Activated T-cell treated with anti-CD3 and anti-CD28 coated beads, Interleukin-2, amount 50 U/mL, for 4 hours (primary cell): ENCODE data around the gene HABP4. TPM values are rescaled to one million over a fixed set of nuclear protein-coding genes. Genes with fewer than 3 reads are reported as not detected.
"Not testable (repeated sequence)": the region's sequence is repeated elsewhere in the genome, so short reads cannot be mapped to it uniquely, and the experiment has no call there.

Source experiments
- ATAC-seq, 2 donors: fragments of 200-7000 bp; cut with Tn5 transposase; one replicate each; pipeline ENCODE4 v1.10.0; 2021
- DNase-seq: peaks from one replicate; pipeline ENCODE4 v3.0.0-alpha.2; 2020
- H3K27me3 Mint-ChIP-seq: one replicate; pipeline ENCODE4 v1.8.0; 2021; ENCODE audit warnings: low read depth, mixed read lengths
- H3K36me3 Mint-ChIP-seq: one replicate; pipeline ENCODE4 v1.8.0; 2022; ENCODE audit warnings: mixed read lengths; ENCODE audit not compliant: insufficient read depth
- H3K4me1 Mint-ChIP-seq: one replicate; pipeline ENCODE4 v1.8.0; 2021; ENCODE audit warnings: low read depth, mixed read lengths
- H3K4me3 Mint-ChIP-seq: one replicate; pipeline ENCODE4 v1.8.0; 2021; ENCODE audit warnings: mild to moderate bottlenecking, moderate library complexity, mixed read lengths
- H3K9me3 Mint-ChIP-seq: one replicate; pipeline ENCODE4 v1.8.0; 2021; ENCODE audit warnings: mixed read lengths
- total RNA-seq, 3 donors: library from RNA; stranded (reverse); gene quantifications; one replicate each; pipeline ENCODE4 v1.2.1, GENCODE V29; 2021

HABP4 gene
- total RNA-seq, 3 donors from 2014 or later = 8.8 to 15.2 (median 10.3) TPM

DNA sequence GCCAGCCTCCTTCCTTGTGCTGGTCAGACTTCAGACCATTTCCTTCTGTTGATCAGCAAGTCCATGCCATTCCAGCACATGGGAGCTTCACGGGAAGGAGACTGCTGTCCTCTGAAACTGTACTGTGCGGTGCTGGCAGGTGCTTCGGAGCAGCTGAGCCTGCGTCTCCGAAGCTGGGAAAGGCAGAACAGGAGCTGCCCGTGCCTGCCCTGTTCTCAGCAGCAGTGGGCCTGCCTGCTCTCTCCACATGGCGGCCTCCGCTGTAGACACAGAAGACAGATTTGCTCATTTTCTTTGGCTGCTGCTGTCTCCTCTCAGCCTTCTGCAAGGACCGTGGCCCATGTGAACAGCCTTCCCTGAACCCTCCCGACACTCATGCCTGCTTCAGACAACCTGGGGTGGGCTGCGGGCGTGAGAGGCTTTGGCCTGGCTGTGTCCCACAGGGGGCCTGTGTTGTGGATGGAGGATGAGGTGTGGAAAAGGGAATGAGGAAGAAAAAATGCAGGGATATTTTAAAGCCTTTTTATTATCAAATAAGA lies 43.1 kb downstream of the HABP4 start:
- Mint-ChIP-seq H3K4me1 (peaks cover 10% of the 10 kb centered on the region), H3K27me3 (no peaks in the 10 kb centered on the region), H3K9me3 (no peaks in the 10 kb centered on the region), H3K4me3 (no peak overlapping the region), H3K36me3 (peaks cover 28% of the 10 kb centered on the region)
- DNase-seq = no peak
- no peak for ATAC-seq

DNA sequence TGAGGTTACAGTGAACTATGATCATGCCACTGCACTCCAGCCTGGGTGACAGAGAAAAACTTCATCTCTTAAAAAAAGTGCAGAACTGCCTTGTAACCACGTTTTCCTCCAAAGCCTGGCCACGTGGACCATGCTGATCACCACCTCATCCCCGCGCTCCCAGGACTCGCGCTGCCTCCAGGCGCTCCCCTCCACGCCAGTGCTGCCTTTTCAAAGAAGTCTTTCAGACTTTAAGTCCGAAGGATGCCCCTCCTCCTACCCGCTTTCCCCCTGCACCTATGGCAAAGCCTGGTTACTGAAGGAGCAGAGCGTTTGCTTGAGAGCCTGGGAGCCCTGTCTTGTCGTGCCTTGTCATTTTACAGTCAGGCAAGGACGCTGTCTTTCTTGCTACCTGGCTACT lies 43.8 kb downstream of the HABP4 start:
- H3K27me3 Mint-ChIP-seq = no peaks in the 10 kb centered on the region
- DNase-seq (no peak), ATAC-seq (no peak)
- peaks cover 10% of the 10 kb centered on the region for H3K4me1 Mint-ChIP-seq
- no peaks in the 10 kb centered on the region for H3K9me3 Mint-ChIP-seq
- peaks cover 21% of the 10 kb centered on the region for H3K36me3 Mint-ChIP-seq
- no peak overlapping the region for H3K4me3 Mint-ChIP-seq

DNA sequence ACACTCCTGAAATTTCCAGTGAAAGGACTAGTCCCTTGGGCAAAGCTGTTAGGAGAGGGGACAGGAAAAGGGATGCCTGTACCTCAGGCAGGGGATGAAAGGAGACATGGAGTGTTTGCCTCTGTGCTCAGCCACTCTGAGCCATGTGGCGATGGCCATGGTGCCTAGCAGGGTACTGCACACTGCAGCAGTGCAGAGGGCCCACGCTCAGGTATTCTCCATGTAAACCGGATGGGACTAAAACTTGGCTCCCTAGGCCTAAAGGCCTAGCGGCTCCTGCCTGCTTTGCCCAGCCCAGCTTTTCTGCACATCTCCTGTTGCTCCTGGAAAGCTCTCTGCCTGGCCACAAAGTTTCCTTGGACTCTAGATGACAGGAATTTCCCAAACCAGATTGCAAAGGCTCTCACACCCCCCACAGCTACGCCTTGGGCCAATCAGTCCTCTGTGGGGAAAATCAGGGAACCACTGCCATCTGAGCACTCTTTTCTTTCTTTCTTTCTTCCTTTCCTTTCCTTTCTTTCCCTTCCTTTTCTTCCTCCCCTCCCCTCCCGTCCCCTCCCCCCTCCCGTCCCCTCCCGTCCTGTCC lies 44.3 kb downstream of the HABP4 start:
- H3K9me3 Mint-ChIP-seq = no peaks in the 10 kb centered on the region
- no peaks in the 10 kb centered on the region for H3K27me3 Mint-ChIP-seq
- H3K4me3 Mint-ChIP-seq = no peak overlapping the region
- ATAC-seq (no peak), DNase-seq (no peak)
- peaks cover 10% of the 10 kb centered on the region for H3K4me1 Mint-ChIP-seq
- peaks cover 17% of the 10 kb centered on the region for H3K36me3 Mint-ChIP-seq

GRCh38 chr9:96495341-96495740 lies 45.4 kb downstream of the HABP4 start:
- Mint-ChIP-seq H3K36me3 (peaks cover 6% of the 10 kb centered on the region), H3K27me3 (no peaks in the 10 kb centered on the region), H3K4me3 (no peak overlapping the region), H3K9me3 (no peaks in the 10 kb centered on the region), H3K4me1 (peaks cover 10% of the 10 kb centered on the region)
- ATAC-seq = no peak
- no peak for DNase-seq

DNA sequence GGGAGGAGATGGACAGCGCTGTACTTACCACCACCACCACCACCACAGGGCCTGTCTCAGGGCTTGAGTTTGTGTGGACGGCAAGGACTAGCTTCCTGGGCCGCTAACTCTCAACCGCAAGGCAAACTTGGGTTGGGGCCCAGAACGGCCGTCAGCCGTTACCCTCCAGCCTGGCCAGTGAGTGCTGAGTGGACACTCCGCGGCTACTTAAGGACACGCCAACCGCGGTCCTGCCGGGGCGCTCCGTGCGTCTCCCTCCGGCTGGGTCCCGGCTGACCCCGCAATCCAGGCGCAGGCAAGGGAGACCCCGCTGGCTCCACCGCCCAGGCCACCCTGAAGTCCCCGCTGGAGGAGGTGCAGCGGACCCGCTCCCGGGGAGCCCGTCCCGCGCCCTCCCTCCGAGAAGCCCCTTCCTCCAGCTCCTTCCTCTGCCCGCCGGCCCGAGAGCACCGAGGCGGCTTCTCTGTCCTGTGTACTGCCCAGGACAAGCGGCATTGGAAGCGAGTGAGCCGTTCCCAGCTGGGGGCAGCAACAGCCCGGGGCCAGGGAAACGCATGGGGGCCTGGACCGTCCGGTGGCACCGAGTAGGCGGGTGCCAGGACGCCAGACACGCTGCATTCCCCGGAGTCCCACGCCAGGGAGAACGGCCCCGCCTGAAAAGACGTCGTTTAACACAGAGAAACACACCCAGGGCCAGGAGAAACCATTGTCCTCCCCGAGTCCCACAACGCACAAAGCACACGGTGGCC lies 46.6 kb downstream of the HABP4 start:
- no peak overlapping the region for H3K4me3 Mint-ChIP-seq
- no peak for ATAC-seq
- peaks cover 2% of the 10 kb centered on the region for H3K36me3 Mint-ChIP-seq
- H3K27me3 Mint-ChIP-seq = no peaks in the 10 kb centered on the region
- peaks cover 4% of the 10 kb centered on the region for H3K4me1 Mint-ChIP-seq
- no peaks in the 10 kb centered on the region for H3K9me3 Mint-ChIP-seq
- no peak for DNase-seq

- ATAC-seq (no peak), DNase-seq (no peak)
- no peaks in the 10 kb centered on the region for H3K36me3 Mint-ChIP-seq
- no peaks in the 10 kb centered on the region for H3K27me3 Mint-ChIP-seq
- H3K9me3 Mint-ChIP-seq = no peaks in the 10 kb centered on the region
- H3K4me3 Mint-ChIP-seq = no peak overlapping the region
- no peaks in the 10 kb centered on the region for H3K4me1 Mint-ChIP-seq
Measured at GRCh38 chr9:96497117-96497399, 47.1 kb downstream of the HABP4 start.

DNA sequence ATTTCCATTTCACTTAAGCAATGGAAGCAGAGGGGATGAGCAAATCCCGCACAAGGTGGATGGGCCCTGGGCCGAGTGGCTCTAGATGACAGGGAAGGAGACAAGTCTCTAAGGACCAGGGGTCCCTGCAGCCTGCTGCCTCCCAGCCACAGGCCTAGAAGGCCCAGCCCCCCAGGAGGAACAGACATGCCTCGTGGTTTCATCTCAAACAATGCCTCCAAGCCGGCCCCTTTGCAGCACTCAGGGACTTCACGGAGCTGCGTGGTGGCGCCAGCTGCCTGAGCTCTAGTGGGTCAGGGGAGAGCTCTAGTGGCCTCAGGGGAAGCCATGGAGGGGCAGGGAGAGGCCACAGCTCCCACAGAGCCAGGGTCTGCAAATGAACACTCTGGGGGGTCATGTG lies 48.8 kb downstream of the HABP4 start:
- Mint-ChIP-seq H3K9me3 (no peaks in the 10 kb centered on the region), H3K36me3 (peaks cover 7% of the 10 kb centered on the region), H3K4me3 (no peak overlapping the region), H3K4me1 (no peaks in the 10 kb centered on the region), H3K27me3 (no peaks in the 10 kb centered on the region)
- ATAC-seq (no peak), DNase-seq (no peak)

DNA sequence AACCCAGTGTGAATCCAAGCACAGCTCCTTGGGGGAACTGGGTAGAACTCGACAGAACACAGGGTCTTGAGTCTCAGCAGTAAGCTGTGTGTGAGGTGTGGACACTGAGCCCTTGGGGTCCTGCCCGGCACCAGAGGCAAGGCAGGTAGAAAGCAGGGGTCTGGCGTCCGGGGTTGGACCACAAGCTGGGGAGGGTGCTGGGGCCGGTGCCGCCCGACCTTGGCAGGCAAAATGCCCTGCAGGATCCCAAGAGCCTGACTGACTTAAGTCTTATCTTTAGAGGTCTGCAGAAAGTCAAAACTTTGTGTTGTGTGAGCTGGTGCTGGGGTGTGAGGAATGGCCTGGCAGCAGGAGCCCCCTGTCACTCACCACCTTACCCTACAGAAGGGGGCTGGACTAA lies 49.3 kb downstream of the HABP4 start:
- no peak for ATAC-seq

GRCh38 chr9:96500696-96501632 lies 51.0 kb downstream of the HABP4 start:
- H3K4me3 Mint-ChIP-seq = no peak overlapping the region
- H3K27me3 Mint-ChIP-seq = no peaks in the 10 kb centered on the region
- DNase-seq (no peak), ATAC-seq (no peak)
- no peaks in the 10 kb centered on the region for H3K4me1 Mint-ChIP-seq
- H3K36me3 Mint-ChIP-seq = peaks cover 12% of the 10 kb centered on the region
- no peaks in the 10 kb centered on the region for H3K9me3 Mint-ChIP-seq

More for the DNA sequence above, 49.3 kb downstream of the HABP4 start:
- no peaks in the 10 kb centered on the region for H3K27me3 Mint-ChIP-seq
- H3K9me3 Mint-ChIP-seq = no peaks in the 10 kb centered on the region
- H3K4me1 Mint-ChIP-seq = no peaks in the 10 kb centered on the region
- DNase-seq = no peak
- H3K36me3 Mint-ChIP-seq = peaks cover 8% of the 10 kb centered on the region
- H3K4me3 Mint-ChIP-seq = no peak overlapping the region

- H3K36me3 Mint-ChIP-seq = peaks cover 12% of the 10 kb centered on the region
Measured at GRCh38 chr9:96501633-96502538, 51.9 kb downstream of the HABP4 start.

DNA sequence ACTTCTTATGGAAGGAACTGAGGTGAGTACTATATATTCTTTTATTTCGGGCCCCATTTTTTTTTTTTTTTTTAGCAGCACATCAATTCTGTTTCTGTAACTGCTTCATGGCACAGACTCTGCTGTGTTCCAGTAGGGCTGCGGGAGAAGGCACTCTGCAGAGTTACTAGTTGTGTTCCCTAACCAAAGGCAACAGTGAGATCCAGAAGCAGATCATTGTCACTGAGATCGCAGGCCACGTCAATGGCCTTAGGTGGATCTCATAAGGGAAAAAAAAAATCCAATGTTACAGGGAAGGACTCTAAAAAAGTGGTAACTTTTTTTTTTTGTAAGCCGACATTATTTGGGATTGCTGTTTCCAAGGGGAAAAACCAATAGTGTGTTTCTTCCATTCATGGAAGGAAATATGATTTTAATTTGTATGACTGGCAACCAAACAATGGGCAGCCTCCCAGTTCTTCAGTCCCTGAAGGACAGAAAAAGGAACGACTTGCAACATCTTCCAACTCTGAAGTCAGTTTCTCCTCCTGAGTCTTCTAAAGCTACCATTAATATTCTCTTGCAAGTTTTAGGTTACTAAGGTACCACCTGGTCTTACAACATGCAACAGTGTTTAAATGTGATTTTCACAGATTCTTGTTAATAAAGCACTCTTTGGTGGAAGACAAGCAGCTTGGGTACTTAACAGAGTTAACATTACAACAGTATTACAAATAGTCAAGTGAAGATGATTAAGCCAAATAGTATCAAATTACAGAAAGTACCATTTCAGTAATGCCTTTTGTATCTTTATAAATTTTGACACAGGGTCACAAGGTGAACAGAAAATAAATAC lies 52.8 kb downstream of the HABP4 start:
- Mint-ChIP-seq H3K4me3 (no peak overlapping the region), H3K27me3 (no peaks in the 10 kb centered on the region), H3K36me3 (peaks cover 12% of the 10 kb centered on the region), H3K9me3 (no peaks in the 10 kb centered on the region), H3K4me1 (no peaks in the 10 kb centered on the region)
- DNase-seq (no peak), ATAC-seq (no peak)

More at GRCh38 chr9:96501633-96502538, 51.9 kb downstream of the HABP4 start:
- Mint-ChIP-seq H3K4me3 (no peak overlapping the region), H3K27me3 (no peaks in the 10 kb centered on the region), H3K4me1 (no peaks in the 10 kb centered on the region), H3K9me3 (no peaks in the 10 kb centered on the region)
- ATAC-seq (no peak), DNase-seq (no peak)

- not testable (repeated sequence) for H3K4me1 Mint-ChIP-seq, DNase-seq, H3K4me3 Mint-ChIP-seq, ATAC-seq, H3K9me3 Mint-ChIP-seq, H3K27me3 Mint-ChIP-seq
- peaks cover 12% of the 10 kb centered on the region for H3K36me3 Mint-ChIP-seq
Measured at GRCh38 chr9:96503374-96503748, 53.4 kb downstream of the HABP4 start.

- no peak overlapping the region for H3K4me3 Mint-ChIP-seq
- no peaks in the 10 kb centered on the region for H3K27me3 Mint-ChIP-seq
- no peaks in the 10 kb centered on the region for H3K4me1 Mint-ChIP-seq
- peaks cover 12% of the 10 kb centered on the region for H3K36me3 Mint-ChIP-seq
- no peak for DNase-seq
- no peak for ATAC-seq
- no peaks in the 10 kb centered on the region for H3K9me3 Mint-ChIP-seq
Measured at GRCh38 chr9:96503918-96504317, 53.9 kb downstream of the HABP4 start.
